Neural cell (in vitro differentiated cells): Measurements from ENCODE around the gene MIGA1.

Experiments used
- CTCF ChIP-seq: fragments of 450-650 bp; IDR thresholded peaks from 2 replicates; pipeline ENCODE4 v1.5.1; 2014; ENCODE audit warnings: antibody characterized with exemption, mild to moderate bottlenecking, moderate library complexity; ENCODE audit not compliant: poor library complexity, severe bottlenecking
- POLR2AphosphoS5 ChIP-seq: IDR thresholded peaks from 2 replicates; pipeline ENCODE4 v1.6.1; 2012

DNA sequence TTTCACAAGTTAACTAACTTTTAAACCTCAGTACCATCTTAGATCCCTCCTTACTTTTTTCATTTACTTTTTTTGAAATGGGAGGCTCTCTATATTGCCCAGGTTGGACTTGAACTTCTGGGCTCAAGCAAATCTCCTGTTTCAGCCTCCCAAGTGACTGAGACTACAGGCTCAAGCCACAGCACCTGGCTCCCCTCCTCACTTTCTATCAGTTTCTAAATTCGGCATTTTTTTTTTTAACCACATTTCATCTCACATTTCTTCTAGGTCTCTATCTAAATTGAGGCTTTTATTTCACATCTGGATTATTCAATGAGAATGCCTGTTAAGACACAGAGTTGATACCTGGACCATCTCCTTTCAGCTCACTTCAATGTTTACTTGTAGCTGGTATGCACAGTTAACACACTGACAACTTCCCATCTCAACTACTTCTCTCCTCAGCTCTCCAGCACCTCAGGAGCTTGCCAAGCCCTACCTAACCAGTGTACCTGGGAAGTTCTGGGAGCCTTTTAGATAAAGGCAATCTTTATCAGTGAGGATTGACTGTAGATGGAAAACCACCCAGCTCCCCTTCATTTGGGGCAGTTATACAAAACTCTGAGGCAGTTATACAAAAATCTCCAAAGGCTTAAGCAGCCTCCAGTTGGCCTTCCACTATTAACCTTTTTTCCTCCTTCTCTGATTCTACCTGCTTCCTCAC lies 23.2 kb upstream of the MIGA1 start:
- TF ChIP-seq POLR2AphosphoS5 (no peak), CTCF (no peak)
